Measurements from ENCODE around the gene ARPC5. TPM values are rescaled to one million over a fixed set of nuclear protein-coding genes. Genes with fewer than 3 reads are reported as not detected.

The ARPC5 gene
- total RNA-seq, 3 donors from 2014 or later (not counting 1 experiment from before 2014, with no cell fraction given): 103 to 120 (median 113) TPM

DNA sequence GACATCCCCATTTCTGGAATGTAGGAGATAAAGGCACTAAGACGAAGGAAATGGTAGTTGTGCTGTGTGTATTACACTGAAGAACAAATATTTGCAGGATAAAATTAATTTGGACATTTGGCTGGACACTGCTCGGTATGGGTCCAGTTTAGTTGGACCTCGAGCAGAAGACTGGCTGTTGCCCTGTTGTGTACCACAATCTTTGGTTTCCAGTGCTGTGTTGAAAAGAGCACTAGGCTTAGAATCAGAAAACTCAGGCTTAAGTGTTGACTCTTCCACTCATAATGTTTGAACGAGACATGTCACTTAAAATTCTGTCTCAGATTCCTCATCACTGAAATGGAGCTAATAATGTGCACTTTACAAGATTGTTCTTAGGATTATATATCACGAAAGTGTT, 1.2 kb upstream of the ARPC5 start:
- intact Hi-C loops (cut with micrococcal nuclease): no loop called here
- TF ChIP-seq, protein P1, sequence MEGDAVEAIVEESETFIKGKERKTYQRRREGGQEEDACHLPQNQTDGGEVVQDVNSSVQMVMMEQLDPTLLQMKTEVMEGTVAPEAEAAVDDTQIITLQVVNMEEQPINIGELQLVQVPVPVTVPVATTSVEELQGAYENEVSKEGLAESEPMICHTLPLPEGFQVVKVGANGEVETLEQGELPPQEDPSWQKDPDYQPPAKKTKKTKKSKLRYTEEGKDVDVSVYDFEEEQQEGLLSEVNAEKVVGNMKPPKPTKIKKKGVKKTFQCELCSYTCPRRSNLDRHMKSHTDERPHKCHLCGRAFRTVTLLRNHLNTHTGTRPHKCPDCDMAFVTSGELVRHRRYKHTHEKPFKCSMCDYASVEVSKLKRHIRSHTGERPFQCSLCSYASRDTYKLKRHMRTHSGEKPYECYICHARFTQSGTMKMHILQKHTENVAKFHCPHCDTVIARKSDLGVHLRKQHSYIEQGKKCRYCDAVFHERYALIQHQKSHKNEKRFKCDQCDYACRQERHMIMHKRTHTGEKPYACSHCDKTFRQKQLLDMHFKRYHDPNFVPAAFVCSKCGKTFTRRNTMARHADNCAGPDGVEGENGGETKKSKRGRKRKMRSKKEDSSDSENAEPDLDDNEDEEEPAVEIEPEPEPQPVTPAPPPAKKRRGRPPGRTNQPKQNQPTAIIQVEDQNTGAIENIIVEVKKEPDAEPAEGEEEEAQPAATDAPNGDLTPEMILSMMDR (IDR thresholded peaks at IDR 0.05): no peak
- DNase-seq: peak in 1 of 2 donors; percentile 25
- Histone ChIP-seq H3K36me3 (ENCODE audit: control insufficient read depth, insufficient read depth, low read length) (peaks cover 9% of the 10 kb centered on the region), H3K9me3 (ENCODE audit: control insufficient read depth, insufficient read depth, low read length) (no peaks in the 10 kb centered on the region), H3K4me3 (ENCODE audit: low read length) (no peak overlapping the region), H3K27ac (ENCODE audit: low read length) (no peak overlapping the region), H3K4me1 (ENCODE audit: control insufficient read depth, insufficient read depth, low read length) (peaks cover 13% of the 10 kb centered on the region), H3K27me3 (ENCODE audit: control insufficient read depth, insufficient read depth, low read length) (no peaks in the 10 kb centered on the region)
- no peaks in the 10 kb centered on the region for H3K36me3 Mint-ChIP-seq
- peaks cover 35 to 43% of the 10 kb centered on the region in 2 donors for H3K4me1 Mint-ChIP-seq
- H3K27ac Mint-ChIP-seq: peak overlapping the region; percentile 92 to 99
- WGBS (ENCODE audit: insufficient coverage): 79% methylated on average over 3 of the region's 5 CpGs
- H3K9me3 Mint-ChIP-seq: no peaks in the 10 kb centered on the region
- peaks cover 8 to 13% of the 10 kb centered on the region in 2 donors for H3K27me3 Mint-ChIP-seq (ENCODE audit: low read depth in 2 of 2)
- no peak for ATAC-seq
- peak overlapping the region; percentile 99 for H3K4me3 Mint-ChIP-seq

DNA sequence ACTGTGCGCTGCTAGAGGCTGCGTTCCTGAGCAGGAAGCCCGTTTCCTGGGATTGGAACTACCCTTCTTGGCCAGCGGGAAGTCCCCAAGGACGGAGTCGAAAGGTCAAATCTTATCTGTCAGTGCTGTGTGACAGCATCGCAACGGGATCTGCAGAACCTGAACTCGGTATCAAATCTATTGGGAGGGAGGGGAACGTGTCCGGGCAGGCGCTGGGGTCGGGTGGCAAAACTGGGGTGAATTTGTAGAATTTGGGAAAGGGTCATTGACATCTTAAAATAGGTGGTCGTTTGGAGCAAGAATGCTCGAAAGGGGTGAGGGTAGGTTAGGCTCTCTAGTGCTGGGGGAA, 725 bp upstream of the ARPC5 start:
- Histone ChIP-seq H3K27me3 (ENCODE audit: control insufficient read depth, insufficient read depth, low read length) (no peaks in the 10 kb centered on the region), H3K36me3 (ENCODE audit: control insufficient read depth, insufficient read depth, low read length) (peaks cover 11% of the 10 kb centered on the region), H3K9me3 (ENCODE audit: control insufficient read depth, insufficient read depth, low read length) (no peaks in the 10 kb centered on the region), H3K4me1 (ENCODE audit: control insufficient read depth, insufficient read depth, low read length) (peaks cover 13% of the 10 kb centered on the region), H3K4me3 (ENCODE audit: low read length) (peak overlapping the region; percentile 62), H3K27ac (ENCODE audit: low read length) (peak overlapping the region; percentile 49)
- DNase-seq: peak in 1 of 2 donors; percentile 64
- Mint-ChIP-seq H3K9me3 (no peaks in the 10 kb centered on the region), H3K27ac (peak overlapping the region; percentile 92 to 99), H3K4me3 (peak overlapping the region; percentile 99), H3K36me3 (no peaks in the 10 kb centered on the region), H3K4me1 (peaks cover 37 to 45% of the 10 kb centered on the region in 2 donors), H3K27me3 (ENCODE audit: low read depth in 2 of 2) (peaks cover 3 to 10% of the 10 kb centered on the region in 2 donors)
- intact Hi-C loops (cut with micrococcal nuclease): no loop called here
- WGBS (ENCODE audit: insufficient coverage): 6% methylated on average over 15 of the region's 15 CpGs
- ATAC-seq: no peak
- TF ChIP-seq, protein P1 (IDR thresholded peaks at IDR 0.05): no peak

DNA sequence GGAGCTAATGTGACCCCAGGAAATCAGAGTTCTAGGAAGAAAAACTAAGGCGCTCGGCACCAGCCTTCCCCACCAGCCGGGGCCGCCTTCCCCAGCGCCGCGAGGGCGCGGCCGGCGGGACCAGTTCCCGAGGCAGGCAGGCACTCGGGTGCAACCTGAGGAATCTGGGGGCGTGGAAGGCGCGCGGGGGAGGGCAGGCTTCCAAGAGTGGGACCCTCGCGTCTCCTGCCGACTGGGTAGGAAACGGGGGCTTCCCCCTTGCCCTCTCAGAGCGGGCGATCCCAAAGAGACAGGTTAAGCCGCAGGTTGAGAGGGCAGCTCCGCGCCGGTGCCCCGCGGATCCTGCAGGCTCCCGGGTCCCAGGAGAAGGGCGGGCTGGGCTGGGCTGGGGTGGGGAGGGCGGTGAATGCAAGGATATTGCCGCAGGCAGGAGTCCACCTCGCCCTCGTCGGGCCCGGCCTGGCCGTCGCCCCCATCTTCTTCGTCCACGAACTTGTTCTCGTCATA, 431 bp downstream of the ARPC5 start:
- H3K9me3 ChIP-seq (ENCODE audit: control insufficient read depth, insufficient read depth, low read length): no peaks in the 10 kb centered on the region
- H3K36me3 ChIP-seq (ENCODE audit: control insufficient read depth, insufficient read depth, low read length): peaks cover 19% of the 10 kb centered on the region
- H3K4me3 ChIP-seq (ENCODE audit: low read length): peak overlapping the region; percentile 62
- peaks cover 0 to 7% of the 10 kb centered on the region in 2 donors for H3K27me3 Mint-ChIP-seq (ENCODE audit: low read depth in 2 of 2)
- under 1% methylated on average over 42 of the region's 42 CpGs for WGBS (ENCODE audit: insufficient coverage)
- intact Hi-C loops (cut with micrococcal nuclease): loop anchor here (2.0 kb wide), 1 partner anchor 164 kb away; no protein-coding TSS in a partner anchor
- no peaks in the 10 kb centered on the region for H3K27me3 ChIP-seq (ENCODE audit: control insufficient read depth, insufficient read depth, low read length)
- DNase-seq: peak; percentile 23 to 46
- TF ChIP-seq, protein P1 (IDR thresholded peaks at IDR 0.05): no peak
- H3K4me1 Mint-ChIP-seq: peaks cover 46 to 54% of the 10 kb centered on the region in 2 donors
- peak overlapping the region; percentile 92 to 99 for H3K27ac Mint-ChIP-seq
- peak in 2 of 3 donors; percentile 11 to 12 for ATAC-seq
- H3K4me1 ChIP-seq (ENCODE audit: control insufficient read depth, insufficient read depth, low read length): peaks cover 16% of the 10 kb centered on the region
- no peaks in the 10 kb centered on the region for H3K9me3 Mint-ChIP-seq
- H3K36me3 Mint-ChIP-seq: no peaks in the 10 kb centered on the region
- peak overlapping the region; percentile 99 for H3K4me3 Mint-ChIP-seq
- peak overlapping the region; percentile 39 for H3K27ac ChIP-seq (ENCODE audit: low read length)

Measured in natural killer cell (primary cell).